ENCODE measurements around the gene ZDHHC14.
"Not testable (repeated sequence)": the region's sequence is repeated elsewhere in the genome, so short reads cannot be mapped to it uniquely, and the experiment has no call there.

ZDHHC14 gene

DNA sequence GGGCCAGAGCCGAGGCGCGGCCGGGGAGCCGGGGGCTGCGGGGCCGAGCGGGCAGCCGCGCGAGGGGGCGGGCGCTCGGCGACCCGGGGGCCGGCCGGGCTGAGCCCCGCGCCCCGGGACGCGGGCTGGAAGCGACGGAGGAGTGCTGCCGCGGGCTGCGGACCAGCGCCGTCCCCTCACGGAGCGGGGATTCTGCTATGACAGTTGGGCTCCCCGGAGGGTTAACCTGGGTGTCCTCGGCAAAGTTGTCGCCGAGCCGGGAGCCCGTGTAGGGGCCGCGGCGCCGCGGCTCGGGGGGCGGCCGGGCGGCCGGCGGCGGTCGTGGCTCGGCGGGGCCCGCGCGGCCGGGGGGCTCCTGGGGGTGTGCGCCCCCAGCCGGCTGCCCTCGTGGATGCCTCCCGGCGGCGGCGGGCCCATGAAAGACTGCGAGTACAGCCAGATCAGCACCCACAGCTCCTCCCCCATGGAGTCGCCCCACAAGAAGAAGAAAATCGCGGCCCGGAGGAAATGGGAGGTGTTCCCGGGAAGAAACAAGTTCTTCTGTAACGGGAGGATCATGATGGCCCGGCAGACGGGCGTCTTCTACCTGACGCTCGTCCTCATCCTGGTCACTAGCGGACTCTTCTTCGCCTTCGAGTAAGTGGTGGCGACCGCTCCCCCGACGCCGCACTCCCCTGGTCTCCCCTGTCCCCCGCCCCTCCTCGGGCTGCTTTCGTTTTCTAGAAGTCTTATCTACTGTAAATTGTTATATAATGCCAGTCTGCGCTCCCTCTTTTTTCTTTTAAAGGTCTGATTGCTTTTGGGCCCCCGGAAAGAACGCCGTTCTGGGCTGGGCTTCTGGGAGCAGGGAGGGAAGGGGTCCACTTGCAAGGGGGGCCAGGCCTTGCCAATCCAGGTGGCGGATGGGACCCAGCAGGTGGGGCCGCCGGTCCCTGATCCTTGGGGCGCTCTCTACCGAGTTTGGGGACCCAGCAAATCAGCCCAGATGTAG, 936 bp downstream of the ZDHHC14 start:
- DNase-seq (ENCODE audit: low spot score), result peak; percentile 40

DNA sequence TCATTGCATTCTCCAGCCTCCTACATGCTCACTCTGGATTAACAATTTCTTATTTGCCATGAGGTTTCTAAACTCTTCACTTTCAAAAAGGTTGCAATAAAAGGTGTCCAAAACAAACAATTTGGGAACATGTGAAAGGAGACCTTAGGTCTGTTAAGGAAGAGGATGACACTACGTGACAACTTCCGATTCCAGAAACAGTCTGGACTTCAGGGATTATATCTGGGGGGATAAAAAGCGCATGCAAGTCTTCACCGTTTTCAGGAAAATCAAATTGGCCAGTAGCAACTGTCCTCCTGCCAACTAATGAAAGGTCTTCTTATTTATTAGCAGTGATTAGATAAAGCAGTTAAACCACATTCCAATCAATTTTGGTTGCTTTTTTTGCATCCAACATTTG, 1.8 kb downstream of the ZDHHC14 start:
- no peak for DNase-seq (ENCODE audit: low spot score)

DNA sequence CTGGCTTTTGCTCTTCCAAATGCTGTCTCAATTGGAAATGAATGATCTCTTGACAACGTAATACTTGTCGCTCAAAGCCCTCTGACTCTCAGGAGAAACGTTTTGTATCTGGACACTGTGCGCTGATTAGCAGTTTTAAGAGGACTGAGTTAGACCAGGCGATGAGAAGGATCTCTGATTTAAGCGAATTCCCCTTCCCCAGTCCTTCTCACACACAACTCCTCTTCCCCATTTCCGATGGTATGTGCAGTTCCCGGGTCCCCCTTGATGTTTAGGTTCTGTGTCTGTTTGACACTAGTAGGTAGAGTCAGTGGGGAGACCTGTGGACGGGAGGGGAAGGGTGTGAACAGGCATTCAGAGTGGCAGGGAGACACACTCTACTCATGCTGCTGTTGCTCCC, 2.5 kb downstream of the ZDHHC14 start:
- no peak for DNase-seq (ENCODE audit: low spot score)

- DNase-seq (ENCODE audit: low spot score), result not testable (repeated sequence)
Observed at GRCh38 chr6:157384962-157385361, 4.0 kb downstream of the ZDHHC14 start.

- DNase-seq (ENCODE audit: low spot score), result peak; percentile 6
Observed at GRCh38 chr6:157385482-157385881, 4.5 kb downstream of the ZDHHC14 start.

DNA sequence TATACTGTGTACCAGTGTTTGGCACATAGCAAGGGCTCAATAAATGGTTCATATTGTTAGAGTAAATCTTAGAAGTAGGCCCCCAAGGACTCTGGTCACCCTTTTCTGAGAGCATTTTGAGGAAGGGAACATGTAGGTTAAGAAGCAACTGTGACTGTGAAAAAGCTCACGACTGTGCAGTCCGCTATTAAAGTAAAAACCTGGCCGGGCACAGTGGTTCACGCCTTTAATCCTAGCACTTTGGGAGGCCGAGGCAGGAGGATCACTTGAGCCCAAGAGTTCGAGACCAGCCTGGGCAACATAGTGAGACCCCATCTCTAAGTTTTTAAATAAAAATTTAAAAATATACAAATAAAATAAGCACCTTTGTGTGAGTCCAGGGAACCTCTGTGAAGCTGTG, 5.0 kb downstream of the ZDHHC14 start:
- no peak for DNase-seq (ENCODE audit: low spot score)

DNA sequence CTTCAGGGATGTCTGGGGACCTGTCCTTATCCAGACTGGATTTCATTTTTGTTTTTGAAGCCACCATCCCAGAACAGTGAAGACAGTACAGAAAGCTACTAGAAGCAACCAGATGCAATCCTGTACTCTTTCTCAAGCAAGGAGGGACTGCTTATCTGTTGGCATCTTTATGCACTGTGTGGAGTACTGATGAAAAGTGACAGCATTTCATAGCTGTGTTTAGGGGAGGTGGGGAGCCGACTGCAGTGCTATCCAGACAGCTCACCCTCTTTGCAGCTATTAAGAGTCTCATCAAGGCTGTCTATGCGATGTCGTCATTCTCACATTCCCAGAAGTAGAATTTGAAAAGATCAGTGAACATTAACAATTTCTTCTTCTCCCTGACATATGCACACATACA, 5.5 kb downstream of the ZDHHC14 start:
- no peak for DNase-seq (ENCODE audit: low spot score)

DNA sequence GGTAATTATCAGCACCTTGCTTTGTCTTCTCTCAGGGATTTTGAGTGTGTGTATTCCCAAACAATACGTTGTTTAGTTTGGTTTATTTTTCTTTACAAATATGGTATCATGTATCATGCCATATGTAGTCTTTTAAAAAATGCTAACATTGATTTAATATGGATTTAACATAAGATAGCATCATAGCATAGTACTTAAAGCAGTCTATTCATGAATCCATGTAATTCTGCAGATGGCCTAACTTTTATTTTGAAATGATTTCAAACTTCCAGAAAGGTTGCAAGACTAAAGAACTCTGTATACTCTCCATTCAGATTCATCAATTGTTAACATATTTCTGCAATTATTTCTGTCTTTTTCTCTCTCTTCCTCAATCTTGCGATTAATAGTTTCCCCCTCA, 7.9 kb downstream of the ZDHHC14 start:
- DNase-seq (ENCODE audit: low spot score), result no peak

GRCh38 chr6:157390273-157391060, 9.5 kb downstream of the ZDHHC14 start:
- DNase-seq (ENCODE audit: low spot score), result no peak

DNA sequence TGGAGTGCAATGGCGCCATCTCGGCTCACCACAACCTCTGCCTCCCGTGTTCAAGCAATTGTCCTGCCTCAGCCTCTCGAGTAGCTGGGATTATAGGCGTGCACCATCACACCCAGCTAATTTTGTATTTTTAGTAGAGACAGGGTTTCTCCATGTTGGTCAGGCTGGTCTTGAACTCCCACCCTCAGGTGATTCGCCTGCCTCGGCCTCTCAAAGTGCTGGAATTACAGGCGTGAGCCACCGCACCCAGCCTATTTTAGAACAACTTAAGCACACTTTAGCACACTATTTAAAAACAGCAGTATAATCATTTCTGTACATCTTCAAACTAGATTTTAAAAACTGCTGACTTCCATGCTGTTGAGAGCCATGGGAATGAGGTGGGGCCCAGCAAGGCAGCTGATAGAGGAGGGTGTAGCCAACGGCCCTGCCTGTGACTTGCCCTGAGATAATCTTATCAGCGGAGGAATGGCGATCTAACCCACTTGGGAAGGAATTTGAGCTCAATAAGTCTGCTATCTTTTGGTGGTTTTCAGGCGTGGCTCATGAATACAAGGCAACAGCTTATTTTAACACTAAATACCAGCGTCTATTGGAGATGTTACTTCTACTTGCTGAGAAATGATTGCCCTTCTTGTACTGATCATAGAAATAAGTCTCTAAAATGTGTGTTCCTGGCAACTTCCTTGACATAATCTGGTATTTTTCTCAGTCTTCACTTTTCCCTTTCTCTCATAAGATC, 12.1 kb downstream of the ZDHHC14 start:
- DNase-seq (ENCODE audit: low spot score), result no peak

- DNase-seq (ENCODE audit: low spot score), result no peak
Observed at GRCh38 chr6:157393669-157394327, 12.8 kb downstream of the ZDHHC14 start.

GRCh38 chr6:157395199-157395598, 14.2 kb downstream of the ZDHHC14 start:
- not testable (repeated sequence) for DNase-seq (ENCODE audit: low spot score)

GRCh38 chr6:157396026-157396425, 15.0 kb downstream of the ZDHHC14 start:
- no peak for DNase-seq (ENCODE audit: low spot score)

DNA sequence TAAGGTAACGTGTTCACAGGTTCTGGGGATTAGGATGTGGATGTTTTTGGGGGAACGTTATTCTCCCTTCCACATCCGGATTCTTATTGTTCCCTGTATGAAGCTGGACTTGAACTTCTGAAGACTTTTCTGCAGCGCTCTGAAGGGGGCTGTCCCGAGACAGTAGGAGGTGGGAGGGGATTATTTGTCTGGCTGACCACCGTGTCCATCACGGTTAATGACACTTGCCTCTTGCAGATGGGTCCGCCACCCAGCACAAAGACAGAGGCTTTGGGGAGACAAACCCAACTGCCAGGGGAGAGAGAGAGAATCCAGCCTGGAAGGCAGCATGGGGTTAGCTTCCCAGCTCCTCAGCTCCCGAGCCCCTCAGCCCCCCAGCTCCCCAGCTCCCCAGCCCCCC, 16.7 kb downstream of the ZDHHC14 start:
- DNase-seq (ENCODE audit: low spot score), result no peak

GRCh38 chr6:157398151-157398550, 17.2 kb downstream of the ZDHHC14 start:
- no peak for DNase-seq (ENCODE audit: low spot score)

GRCh38 chr6:157400676-157401075, 19.7 kb downstream of the ZDHHC14 start:
- DNase-seq (ENCODE audit: low spot score), result no peak

GRCh38 chr6:157401734-157402338, 20.8 kb downstream of the ZDHHC14 start:
- DNase-seq (ENCODE audit: low spot score), result no peak

GRCh38 chr6:157402996-157403685, 22.2 kb downstream of the ZDHHC14 start:
- DNase-seq (ENCODE audit: low spot score), result no peak

DNA sequence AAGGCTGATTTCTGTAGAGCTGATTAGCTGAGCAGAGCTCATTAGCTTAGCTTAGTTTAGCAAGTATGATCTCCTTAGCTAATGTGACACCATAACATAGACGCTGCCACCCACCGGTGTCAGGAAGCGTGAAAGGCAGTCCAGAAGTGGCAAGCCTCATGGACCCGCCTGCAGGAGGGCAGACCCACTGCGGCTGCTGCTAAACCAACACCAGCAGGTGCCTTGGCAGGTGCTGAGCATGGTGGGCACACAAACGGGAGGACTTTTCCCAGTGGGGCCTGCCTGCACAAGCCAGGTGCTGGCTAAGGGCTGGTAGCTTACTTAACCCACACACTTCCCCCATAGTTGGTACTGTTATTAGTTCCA, 22.7 kb downstream of the ZDHHC14 start:
- DNase-seq (ENCODE audit: low spot score), result no peak

- DNase-seq (ENCODE audit: low spot score), result no peak
Observed at GRCh38 chr6:157405986-157406385, 25.0 kb downstream of the ZDHHC14 start.

DNA sequence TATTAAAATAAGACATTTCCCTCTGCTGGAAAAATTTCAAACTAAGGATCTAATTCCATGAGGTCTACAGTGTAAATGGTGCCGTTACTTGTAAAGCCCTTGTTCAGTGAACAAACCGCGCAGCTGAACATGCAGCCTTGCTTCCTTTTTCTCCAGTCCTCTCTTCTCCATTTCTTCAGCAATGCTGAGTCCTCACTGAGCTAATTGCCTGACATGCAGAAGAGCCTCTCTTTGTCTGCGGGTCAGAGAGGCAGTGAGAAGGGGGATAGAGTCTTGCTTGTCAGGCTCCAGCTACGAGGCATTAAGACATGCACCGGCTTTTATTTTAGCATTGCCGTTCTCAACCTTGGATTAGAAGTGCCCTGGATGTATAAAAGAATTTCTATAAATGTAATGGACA, 25.7 kb downstream of the ZDHHC14 start:
- DNase-seq (ENCODE audit: low spot score), result no peak
